GM12801 (cell line): ENCODE data around the gene TMEM175.

Source experiments
- CTCF ChIP-seq: IDR thresholded peaks from one replicate; pipeline ENCODE4 v1.5.1; 2011; ENCODE audit warnings: control low read depth; ENCODE audit not compliant: insufficient read length; ENCODE audit errors: extremely low read depth

TMEM175 gene

GRCh38 chr4:893995-894705, 38.1 kb upstream of the TMEM175 start:
- TF ChIP-seq CTCF: no peak

- no peak for TF ChIP-seq CTCF
Measured at GRCh38 chr4:895596-895995, 36.7 kb upstream of the TMEM175 start.

GRCh38 chr4:896216-896615, 36.0 kb upstream of the TMEM175 start:
- no peak for TF ChIP-seq CTCF

GRCh38 chr4:896630-897029, 35.6 kb upstream of the TMEM175 start:
- TF ChIP-seq CTCF: no peak

GRCh38 chr4:898123-898522, 34.1 kb upstream of the TMEM175 start:
- no peak for TF ChIP-seq CTCF

GRCh38 chr4:898869-899555, 33.2 kb upstream of the TMEM175 start:
- TF ChIP-seq CTCF: no peak

- TF ChIP-seq CTCF: no peak
Measured at GRCh38 chr4:899556-899906, 32.7 kb upstream of the TMEM175 start.
